A549 (cell line): ENCODE results near the gene MAN1C1. TPM values are rescaled to one million over a fixed set of nuclear protein-coding genes. Genes with fewer than 3 reads are reported as not detected.
A peak's percentile ranks its signal among the peaks of the same experiment; 100 is the strongest.

ENCODE experiments used
- ATAC-seq, 2 experiments: fragments of 200-7000 bp in 1 of 2; fragments of >200 bp in 1 of 2; cut with Nextera tagmentation in 1 of 2; cut with Tn5 transposase in 1 of 2; 3 replicates each; pipeline versions ENCODE4 v1.8.0 to v1.9.1; 2018 to 2020; ENCODE audit warnings: mild to moderate bottlenecking in 1 of 2, moderate library complexity in 1 of 2
- CTCF ChIA-PET: fragments of 300-600 bp; sonication (Branson Sonifier 250); formaldehyde crosslinking; extraction: SDS; loops from one replicate; lab custom pipeline; 2021; ENCODE audit warnings: antibody characterized with exemption, inconsistent platforms; lab: Yijun Ruan, JAX
- POLR2A ChIA-PET: fragments of 350-600 bp; formaldehyde crosslinking; extraction: SDS; loops from one replicate; lab custom pipeline; 2021; ENCODE audit warnings: antibody characterized with exemption, inconsistent platforms; lab: Yijun Ruan, JAX
- DNase-seq, 2 experiments: peaks; one replicate each; pipeline versions ENCODE4 v3.0.0 to v3.0.0-alpha.2; 2011 to 2016; ENCODE audit warnings: low read depth in 1 of 2, low spot score in 1 of 2
- FAIRE-seq: peaks from 2 replicates; lab custom pipeline; 2011; peaks lifted over from hg19 to GRCh38; lab: Jason Lieb, UNC
- H3K27ac ChIP-seq, 2 experiments: fragments of >200 bp; sonication (Bioruptor Twin); formaldehyde crosslinking; 3 replicates each; pipeline ENCODE4 v1.5.1; 2016 to 2017
- H3K4me1 ChIP-seq: fragments of >200 bp; sonication (Bioruptor Twin); formaldehyde crosslinking; 3 replicates; pipeline ENCODE4 v1.6.1; 2016
- H3K4me2 ChIP-seq: fragments of >200 bp; sonication (Bioruptor Twin); formaldehyde crosslinking; 3 replicates; pipeline ENCODE4 v1.6.1; 2016
- H3K4me3 ChIP-seq: fragments of >200 bp; sonication (Bioruptor Twin); formaldehyde crosslinking; 3 replicates; pipeline ENCODE4 v1.5.1; 2016
- H3K9me3 ChIP-seq: fragments of >200 bp; sonication (Bioruptor Twin); formaldehyde crosslinking; 3 replicates; pipeline ENCODE4 v1.6.1; 2016
- BHLHE40 ChIP-seq: IDR thresholded peaks from 2 replicates; pipeline ENCODE4 v1.6.1; 2012; ENCODE audit warnings: low read depth, low read length, inconsistent platforms
- CEBPB ChIP-seq, 2 experiments: fragments of >200 bp in 1 of 2; sonication (Bioruptor Twin) in 1 of 2; formaldehyde crosslinking in 1 of 2; IDR thresholded peaks; 2 replicates each; pipeline ENCODE4 v1.6.1; 2012 to 2016
- CHD4 ChIP-seq: fragments of 200-600 bp; sonication (generic); IDR thresholded peaks from 2 replicates; pipeline ENCODE4 v1.6.1; 2016; ENCODE audit warnings: antibody characterized with exemption, mild to moderate bottlenecking, borderline replicate concordance
- ESRRA ChIP-seq: fragments of 150-350 bp; IDR thresholded peaks from 2 replicates; pipeline ENCODE4 v1.6.1; 2014; ENCODE audit warnings: mild to moderate bottlenecking, low read length, borderline replicate concordance
- FOSL2 ChIP-seq, 2 experiments: fragments of 450-650 bp in 1 of 2; fragments of >200 bp in 1 of 2; sonication (Bioruptor Twin) in 1 of 2; formaldehyde crosslinking; IDR thresholded peaks; 2 replicates each; pipeline versions ENCODE4 v1.5.0 to v1.6.1; 2016 to 2020; ENCODE audit warnings: mild to moderate bottlenecking in 1 of 2, moderate library complexity in 1 of 2
- HDAC2 ChIP-seq: fragments of 200-600 bp; sonication (generic); IDR thresholded peaks from 2 replicates; pipeline ENCODE4 v1.6.1; 2016
- HOXA7 ChIP-seq: fragments of 250-450 bp; sonication (Bioruptor Pico); IDR thresholded peaks from 2 replicates; pipeline ENCODE4 v1.5.0; 2020; ENCODE audit warnings: mild to moderate bottlenecking, moderate library complexity
- JUN ChIP-seq, 2 experiments: fragments of >200 bp; sonication (Bioruptor Twin); formaldehyde crosslinking; IDR thresholded peaks; 2 replicates in 1 of 2; 3 replicates in 1 of 2; pipeline ENCODE4 v1.6.1; 2016 to 2017
- KDM5A ChIP-seq: fragments of 200-600 bp; sonication (generic); IDR thresholded peaks from 2 replicates; pipeline ENCODE4 v1.6.1; 2016; ENCODE audit warnings: antibody characterized with exemption, mild to moderate bottlenecking
- NFE2L2 ChIP-seq: fragments of 150-350 bp; conservative IDR thresholded peaks from 2 replicates; pipeline ENCODE4 v1.6.1; 2014; ENCODE audit warnings: low read length
- PHF8 ChIP-seq: fragments of 200-600 bp; sonication (generic); IDR thresholded peaks from 2 replicates; pipeline ENCODE4 v1.6.1; 2016; ENCODE audit warnings: low read depth, mild to moderate bottlenecking, antibody characterized with exemption, moderate library complexity, borderline replicate concordance
- POLR2AphosphoS2 ChIP-seq: conservative IDR thresholded peaks from 2 replicates; pipeline ENCODE4 v1.6.1; 2012; ENCODE audit warnings: low read length, improper control_type of control experiment, inconsistent platforms
- RARB ChIP-seq: fragments of 250-450 bp; sonication (Bioruptor Pico); IDR thresholded peaks from 2 replicates; pipeline ENCODE4 v1.8.0; 2021; ENCODE audit warnings: mild to moderate bottlenecking, moderate library complexity
- RCOR1 ChIP-seq: fragments of 150-350 bp; IDR thresholded peaks from 2 replicates; pipeline ENCODE4 v1.6.1; 2014; ENCODE audit warnings: antibody characterized with exemption, low read length, low read depth
- REST ChIP-seq: fragments of 200-600 bp; sonication (generic); IDR thresholded peaks from 2 replicates; pipeline ENCODE4 v1.6.1; 2016; ENCODE audit warnings: antibody characterized with exemption, mild to moderate bottlenecking, moderate library complexity
- TP53 ChIP-seq: fragments of 250-450 bp; sonication (Bioruptor Pico); IDR thresholded peaks from 2 replicates; pipeline ENCODE4 v1.5.0; 2021; ENCODE audit warnings: mild to moderate bottlenecking, moderate library complexity
- ZFP36 ChIP-seq: fragments of 450-650 bp; IDR thresholded peaks from 2 replicates; pipeline ENCODE4 v1.6.1; 2014; ENCODE audit warnings: borderline replicate concordance; ENCODE audit not compliant: partially characterized antibody
- WGBS: methylation state at CpG from one replicate; pipeline ENCODE4 v1.1.6; 2017; ENCODE audit errors: missing lambda C conversion rate; 5-methylcytosine and 5-hydroxymethylcytosine counted together
- polyA plus RNA-seq, 4 experiments: library from polyadenylated mRNA; depleted of rRNA in 3 of 4; stranded (reverse); fragments of >200 nt; fragmentation: RNase III in 1 of 4; extraction: RNeasy Plus Mini Kit Qiagen cat#74134 plus additional on column Dnase treatment in 1 of 4; gene quantifications; 2 replicates in 3 of 4; 3 replicates in 1 of 4; pipeline ENCODE4 v1.2.3, GENCODE V29; 2011 to 2017
- TF ChIP-seq, protein P1 (sequence below): fragments of 250-450 bp; sonication (Bioruptor Pico); IDR thresholded peaks from 2 replicates; pipeline ENCODE4 v1.5.0; 2021; ENCODE audit warnings: mild to moderate bottlenecking, moderate library complexity, borderline replicate concordance
- TF ChIP-seq, protein P2 (sequence below): fragments of >200 bp; sonication (Bioruptor Twin); formaldehyde crosslinking; IDR thresholded peaks from 2 replicates; pipeline ENCODE4 v1.6.1; 2016
- TF ChIP-seq, protein P3 (sequence below): IDR thresholded peaks from 2 replicates; pipeline ENCODE4 v1.6.1; 2012; ENCODE audit warnings: low read depth, borderline replicate concordance

MAN1C1 gene
- polyA plus RNA-seq, 2 of the 4 experiments (the other 2 are of a cell fraction), result 0.22 to 0.27 TPM

DNA sequence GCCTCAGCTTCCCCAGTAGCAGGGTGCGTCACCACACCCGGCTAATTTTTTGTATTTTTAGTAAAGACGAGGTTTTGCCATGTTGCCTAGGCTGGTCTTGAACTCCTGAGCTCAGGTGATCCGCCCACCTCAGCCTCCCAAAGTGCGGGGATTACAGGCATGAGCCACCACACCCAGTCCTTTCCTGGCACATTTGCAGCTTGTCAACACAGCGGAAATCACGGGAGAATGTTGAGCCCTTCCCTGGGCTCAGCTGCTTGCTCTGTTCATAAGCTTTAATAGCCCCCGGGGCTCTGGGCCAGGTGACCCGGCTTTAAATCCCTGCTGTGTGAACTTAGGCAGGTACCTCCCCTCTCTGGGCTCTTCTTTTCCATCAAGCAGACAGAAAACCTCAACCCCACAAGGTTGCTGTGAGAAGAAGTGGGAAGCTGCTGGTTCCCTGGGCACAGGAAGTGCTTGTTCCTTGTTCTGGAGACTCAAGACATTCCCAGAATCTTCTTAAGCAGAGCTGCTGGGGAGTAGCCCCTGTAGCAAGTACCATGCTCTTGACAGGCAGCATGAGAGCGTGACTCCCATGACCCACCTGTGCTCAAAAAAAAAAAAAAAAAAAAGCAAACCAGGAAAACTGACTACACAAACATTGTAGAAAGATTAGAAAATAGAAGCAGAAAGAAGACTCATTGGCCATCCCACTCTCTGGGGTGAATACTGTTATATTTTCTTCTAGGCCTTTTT is 168.9 kb downstream of the MAN1C1 start:
- H3K4me3 ChIP-seq, result no peak overlapping the region
- no peak for TF ChIP-seq REST
- TF ChIP-seq, protein P1, sequence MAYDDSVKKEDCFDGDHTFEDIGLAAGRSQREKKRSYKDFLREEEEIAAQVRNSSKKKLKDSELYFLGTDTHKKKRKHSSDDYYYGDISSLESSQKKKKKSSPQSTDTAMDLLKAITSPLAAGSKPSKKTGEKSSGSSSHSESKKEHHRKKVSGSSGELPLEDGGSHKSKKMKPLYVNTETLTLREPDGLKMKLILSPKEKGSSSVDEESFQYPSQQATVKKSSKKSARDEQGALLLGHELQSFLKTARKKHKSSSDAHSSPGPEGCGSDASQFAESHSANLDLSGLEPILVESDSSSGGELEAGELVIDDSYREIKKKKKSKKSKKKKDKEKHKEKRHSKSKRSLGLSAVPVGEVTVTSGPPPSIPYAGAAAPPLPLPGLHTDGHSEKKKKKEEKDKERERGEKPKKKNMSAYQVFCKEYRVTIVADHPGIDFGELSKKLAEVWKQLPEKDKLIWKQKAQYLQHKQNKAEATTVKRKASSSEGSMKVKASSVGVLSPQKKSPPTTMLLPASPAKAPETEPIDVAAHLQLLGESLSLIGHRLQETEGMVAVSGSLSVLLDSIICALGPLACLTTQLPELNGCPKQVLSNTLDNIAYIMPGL, result no peak
- TF ChIP-seq HOXA7 (CRISPR knock-in tag), result no peak
- TF ChIP-seq, protein P2, sequence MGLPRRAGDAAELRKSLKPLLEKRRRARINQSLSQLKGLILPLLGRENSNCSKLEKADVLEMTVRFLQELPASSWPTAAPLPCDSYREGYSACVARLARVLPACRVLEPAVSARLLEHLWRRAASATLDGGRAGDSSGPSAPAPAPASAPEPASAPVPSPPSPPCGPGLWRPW, result no peak
- TF ChIP-seq RARB, result no peak
- no peak for TF ChIP-seq NFE2L2
- no peak for TF ChIP-seq TP53 (CRISPR knock-in tag)
- TF ChIP-seq PHF8, result no peak
- no peak overlapping the region for H3K4me2 ChIP-seq
- peaks cover 12% of the 10 kb centered on the region for H3K4me1 ChIP-seq
- DNase-seq (no peak), FAIRE-seq (no peak), ATAC-seq (no peak)
- no peak overlapping the region for H3K27ac ChIP-seq
- ChIA-PET POLR2A (no interaction called here), CTCF (no interaction called here)
- no peaks in the 10 kb centered on the region for H3K9me3 ChIP-seq
- 88% methylated on average over 8 of the region's 10 CpGs for WGBS

- ATAC-seq (0 out of 6 replicates have a peak, but pooled peaks of 1 of the 2 experiments have one; percentile 47), FAIRE-seq (no peak), DNase-seq (no peak)
- POLR2A ChIA-PET, result no interaction called here
- Histone ChIP-seq H3K4me1 (peaks cover 6% of the 10 kb centered on the region; the same call in 2 of the 3 replicates), H3K4me3 (no peak overlapping the region), H3K27ac (no peak overlapping the region), H3K4me2 (no peak overlapping the region), H3K9me3 (no peaks in the 10 kb centered on the region)
- WGBS, result 44% methylated on average over 10 of the region's 11 CpGs
- CTCF ChIA-PET, result interaction anchor here (1.1 to 2.3 kb wide), 6 partner anchors 9 to 246 kb away, joined by 3 to 6 read pairs (median 4); no protein-coding TSS in a partner anchor
- TF ChIP-seq FOSL2 (IDR thresholded peaks at IDR 0.05) (no peak), FOSL2 (CRISPR knock-in tag; IDR thresholded peaks at IDR 0.05) (peak; percentile 56; the same call in 1 of the 2 replicates)
- TF ChIP-seq, protein P3, sequence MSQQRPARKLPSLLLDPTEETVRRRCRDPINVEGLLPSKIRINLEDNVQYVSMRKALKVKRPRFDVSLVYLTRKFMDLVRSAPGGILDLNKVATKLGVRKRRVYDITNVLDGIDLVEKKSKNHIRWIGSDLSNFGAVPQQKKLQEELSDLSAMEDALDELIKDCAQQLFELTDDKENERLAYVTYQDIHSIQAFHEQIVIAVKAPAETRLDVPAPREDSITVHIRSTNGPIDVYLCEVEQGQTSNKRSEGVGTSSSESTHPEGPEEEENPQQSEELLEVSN, result no peak
These were observed 170.5 kb downstream of the MAN1C1 start for GRCh38 chr1:25786887-25787759.

DNA sequence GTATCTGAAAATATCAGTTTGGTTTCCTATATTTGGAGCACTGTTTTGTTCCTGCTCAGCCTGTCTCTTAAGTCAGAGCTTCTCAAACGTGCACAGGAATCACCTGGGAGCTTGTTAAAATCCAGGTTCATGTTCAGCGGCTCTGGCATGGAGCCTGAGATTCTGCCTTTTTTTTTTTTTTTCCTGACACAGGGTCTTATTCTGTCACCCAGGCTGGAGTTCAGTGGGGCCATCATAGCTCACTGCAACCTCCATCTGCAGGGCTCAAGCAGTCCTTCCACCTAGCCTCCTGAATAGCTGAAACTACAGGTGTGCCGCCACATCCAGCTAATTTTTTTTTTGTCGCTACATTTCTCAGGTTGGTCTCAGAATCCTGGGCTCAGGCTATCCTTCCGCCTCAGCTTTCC is 171.2 kb downstream of the MAN1C1 start:
- CTCF ChIA-PET, result interaction anchor here (1.1 to 2.3 kb wide), 6 partner anchors 8 to 247 kb away, joined by 3 to 6 read pairs (median 4); no protein-coding TSS in a partner anchor
- H3K4me1 ChIP-seq, result peaks cover 6% of the 10 kb centered on the region; the same call in 2 of the 3 replicates
- H3K4me2 ChIP-seq, result no peak overlapping the region
- ATAC-seq (no peak), FAIRE-seq (no peak), DNase-seq (no peak)
- 90% methylated on average over 5 of the region's 5 CpGs for WGBS
- no peak overlapping the region for H3K4me3 ChIP-seq
- no peak overlapping the region for H3K27ac ChIP-seq
- POLR2A ChIA-PET, result no interaction called here
- H3K9me3 ChIP-seq, result no peaks in the 10 kb centered on the region
- TF ChIP-seq CHD4 (no peak), ESRRA (no peak), POLR2AphosphoS2 (no peak), JUN (IDR thresholded peaks at IDR 0.05) (no peak), REST (no peak), ZFP36 (no peak), RCOR1 (no peak), KDM5A (no peak), HDAC2 (no peak), CEBPB (IDR thresholded peaks at IDR 0.05) (no peak), RARB (no peak), BHLHE40 (no peak)
